Prostate gland (tissue), 2 donors: ENCODE measurements around the gene FAM50A.

Experiments
- POLR2A ChIP-seq: fragments of 450-650 bp; IDR thresholded peaks from one replicate; pipeline ENCODE4 v1.6.1; 2016; ENCODE audit warnings: antibody characterized with exemption, mild to moderate bottlenecking
- TF ChIP-seq, protein P1 (sequence below), 4 experiments: fragments of 200-600 bp in 2 of 4; fragments of 450-650 bp in 2 of 4; sonication (generic) in 2 of 4; IDR thresholded peaks; 1 replicate in 3 of 4; 2 replicates in 1 of 4; pipeline ENCODE4 v1.5.1; 2016 to 2019; ENCODE audit warnings: antibody characterized with exemption in 4 of 4, mild to moderate bottlenecking in 2 of 4, moderate library complexity in 2 of 4

GRCh38 chrX:154441564-154441963, 2.4 kb upstream of the FAM50A start:
- TF ChIP-seq, protein P1, sequence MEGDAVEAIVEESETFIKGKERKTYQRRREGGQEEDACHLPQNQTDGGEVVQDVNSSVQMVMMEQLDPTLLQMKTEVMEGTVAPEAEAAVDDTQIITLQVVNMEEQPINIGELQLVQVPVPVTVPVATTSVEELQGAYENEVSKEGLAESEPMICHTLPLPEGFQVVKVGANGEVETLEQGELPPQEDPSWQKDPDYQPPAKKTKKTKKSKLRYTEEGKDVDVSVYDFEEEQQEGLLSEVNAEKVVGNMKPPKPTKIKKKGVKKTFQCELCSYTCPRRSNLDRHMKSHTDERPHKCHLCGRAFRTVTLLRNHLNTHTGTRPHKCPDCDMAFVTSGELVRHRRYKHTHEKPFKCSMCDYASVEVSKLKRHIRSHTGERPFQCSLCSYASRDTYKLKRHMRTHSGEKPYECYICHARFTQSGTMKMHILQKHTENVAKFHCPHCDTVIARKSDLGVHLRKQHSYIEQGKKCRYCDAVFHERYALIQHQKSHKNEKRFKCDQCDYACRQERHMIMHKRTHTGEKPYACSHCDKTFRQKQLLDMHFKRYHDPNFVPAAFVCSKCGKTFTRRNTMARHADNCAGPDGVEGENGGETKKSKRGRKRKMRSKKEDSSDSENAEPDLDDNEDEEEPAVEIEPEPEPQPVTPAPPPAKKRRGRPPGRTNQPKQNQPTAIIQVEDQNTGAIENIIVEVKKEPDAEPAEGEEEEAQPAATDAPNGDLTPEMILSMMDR (IDR thresholded peaks at IDR 0.05) = no peak
- no peak for TF ChIP-seq POLR2A
